GM18909 (cell line): ENCODE results near the gene RPGRIP1.
"Not testable (repeated sequence)": the region's sequence is repeated elsewhere in the genome, so short reads cannot be mapped to it uniquely, and the experiment has no call there.

Experiments
- ATAC-seq: cut with Tn5 transposase; IDR thresholded peaks from one replicate; pipeline ENCODE4 v1.9.1; 2021; ENCODE audit warnings: mild to moderate bottlenecking; ENCODE audit not compliant: unreplicated experiment, poor library complexity

Gene RPGRIP1

GRCh38 chr14:21279783-21280182 is at the start of gene RPGRIP1:
Gene RPGRIP1 (plus strand): TSS chr14:21280083. CDS start chr14:21287977, 7,894 bp downstream.
- no peak for ATAC-seq

GRCh38 chr14:21231020-21231652 is 48.7 kb upstream of the RPGRIP1 start:
- no peak for ATAC-seq

DNA sequence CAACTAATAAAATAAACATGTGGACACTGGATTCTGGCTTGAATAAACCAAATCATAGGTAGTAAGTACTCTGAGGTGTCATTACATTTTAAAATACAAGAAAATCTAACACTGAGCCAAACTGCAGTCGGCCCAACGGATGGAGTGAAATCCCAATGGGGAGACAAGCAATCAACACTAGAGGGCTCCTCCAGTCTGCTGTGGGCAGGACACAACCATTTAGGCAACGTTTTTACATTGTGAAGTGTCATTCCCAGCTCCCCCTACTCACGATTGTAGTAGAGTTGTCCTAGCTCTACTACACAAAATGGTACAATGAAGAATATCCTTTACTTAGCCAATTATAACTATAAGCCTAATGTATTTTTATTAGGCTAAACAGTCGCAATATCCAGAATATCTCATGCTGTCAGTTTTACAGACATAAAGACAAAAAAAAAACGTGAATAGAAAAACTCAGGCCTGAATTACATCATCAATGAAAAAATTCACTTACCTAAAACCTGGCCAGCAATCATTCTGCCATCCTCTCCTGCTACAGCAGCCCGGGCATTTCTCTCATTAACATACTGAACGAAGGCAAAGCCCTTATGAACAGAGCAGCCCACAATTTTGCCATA is 46.3 kb upstream of the RPGRIP1 start:
- no peak for ATAC-seq

DNA sequence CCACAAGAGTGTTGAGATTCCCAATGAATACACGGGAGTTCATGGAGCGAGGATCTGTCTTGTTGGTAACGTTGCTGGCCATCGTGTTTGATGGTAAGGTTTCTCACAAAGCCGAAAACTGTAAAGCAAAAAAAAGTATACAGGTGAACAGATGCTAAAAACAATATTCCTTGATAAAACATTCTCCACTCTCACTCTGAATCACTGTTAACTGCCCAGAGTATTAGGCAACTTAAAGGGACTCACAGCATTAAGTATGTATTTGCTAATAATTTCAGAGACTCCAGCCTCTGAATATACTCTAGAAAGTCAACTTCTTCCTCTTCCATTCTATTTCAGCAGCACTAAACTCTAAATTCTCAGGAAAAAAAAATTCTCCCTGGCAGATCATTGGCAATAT is 45.8 kb upstream of the RPGRIP1 start:
- no peak for ATAC-seq

DNA sequence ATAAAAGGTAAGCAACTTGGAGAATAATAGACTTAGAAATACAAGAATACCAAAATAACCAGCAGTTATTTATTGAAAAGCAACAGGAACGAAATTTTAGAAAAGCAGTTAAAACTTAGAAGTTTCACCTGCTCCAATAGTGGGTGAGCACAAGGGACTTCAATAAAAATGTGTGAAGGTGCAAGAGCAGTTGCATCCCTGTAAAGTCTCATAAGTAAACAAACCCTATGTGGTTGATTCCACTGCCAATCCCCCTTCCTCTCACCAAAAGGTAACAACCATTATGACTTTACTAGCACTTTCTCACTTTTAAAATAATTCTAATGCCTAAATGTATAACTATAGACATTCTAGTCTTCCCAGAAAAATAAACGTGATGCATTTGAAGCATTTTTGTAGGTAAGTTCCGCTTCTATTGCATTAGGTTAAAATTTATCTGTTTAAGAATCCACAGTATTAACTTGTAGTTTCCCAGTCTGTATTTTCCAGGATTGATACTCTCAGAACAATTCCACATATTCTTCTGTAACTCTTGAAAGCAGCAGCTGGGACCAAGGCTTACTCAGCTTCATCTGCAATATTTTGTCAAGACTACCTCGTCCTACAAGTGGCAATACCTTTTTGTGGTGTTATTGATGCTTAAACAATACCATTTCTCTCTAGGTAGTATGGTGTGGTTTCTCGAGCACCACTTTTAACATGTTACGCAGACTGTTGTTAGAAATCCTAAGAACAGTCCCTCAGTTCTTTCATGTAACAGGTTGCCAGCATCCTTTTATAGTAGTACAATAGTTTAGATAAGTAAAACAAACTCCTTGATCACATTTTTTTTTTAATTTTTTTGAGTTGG is 42.7 kb upstream of the RPGRIP1 start:
- no peak for ATAC-seq

DNA sequence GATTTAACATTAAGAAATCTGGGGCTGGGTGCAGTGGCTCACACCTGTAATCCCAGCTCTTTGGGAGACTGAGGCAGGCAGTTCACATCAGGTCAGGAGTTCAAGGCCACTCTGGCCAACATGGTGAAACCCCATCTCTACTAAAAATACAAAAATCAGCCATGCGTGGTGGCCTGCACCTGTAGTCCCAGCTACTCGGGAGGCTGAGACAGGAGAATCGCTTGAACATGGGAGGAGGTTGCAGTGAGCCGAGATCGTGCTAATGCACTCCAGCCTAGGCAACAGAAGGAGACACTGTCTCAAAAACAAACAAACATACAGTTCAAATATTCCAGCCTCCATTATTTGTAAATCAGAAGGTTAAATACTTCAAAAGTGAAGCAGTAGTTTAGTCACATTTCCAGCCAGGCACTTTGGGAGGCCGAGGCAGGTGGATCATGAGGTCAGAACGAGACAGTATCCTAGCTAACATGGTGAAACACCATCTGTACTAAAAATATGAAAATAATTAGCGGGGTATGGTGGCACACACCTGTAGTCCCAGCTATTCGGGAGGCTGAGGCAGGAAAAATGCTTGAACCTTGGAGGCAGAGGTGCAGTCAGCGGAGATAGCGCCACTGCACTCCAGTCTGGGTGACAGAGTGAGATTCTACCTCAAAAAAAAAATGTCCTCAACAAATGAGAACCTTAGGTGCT is 40.9 kb upstream of the RPGRIP1 start:
- no peak for ATAC-seq

DNA sequence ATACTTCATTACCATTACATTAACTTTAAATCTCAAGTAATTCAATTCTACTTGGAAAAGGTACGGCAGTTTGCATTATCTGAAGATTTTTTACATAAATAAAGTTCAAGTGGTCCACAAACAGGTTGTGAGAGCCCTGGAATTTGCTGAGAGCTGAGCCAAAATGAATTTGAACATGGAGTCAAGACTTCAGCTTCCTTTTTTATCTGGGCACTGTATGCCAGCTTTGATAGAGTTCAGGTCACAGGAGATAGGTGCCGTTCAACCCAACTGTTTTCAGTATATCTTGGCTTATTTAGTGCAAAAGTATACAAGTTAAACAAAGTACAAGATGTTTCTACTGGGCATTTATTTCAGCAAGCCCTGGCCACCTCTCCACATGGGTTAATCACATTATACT is 39.5 kb upstream of the RPGRIP1 start:
- no peak for ATAC-seq

- no peak for ATAC-seq
Measured at GRCh38 chr14:21241218-21241819, 38.6 kb upstream of the RPGRIP1 start.

DNA sequence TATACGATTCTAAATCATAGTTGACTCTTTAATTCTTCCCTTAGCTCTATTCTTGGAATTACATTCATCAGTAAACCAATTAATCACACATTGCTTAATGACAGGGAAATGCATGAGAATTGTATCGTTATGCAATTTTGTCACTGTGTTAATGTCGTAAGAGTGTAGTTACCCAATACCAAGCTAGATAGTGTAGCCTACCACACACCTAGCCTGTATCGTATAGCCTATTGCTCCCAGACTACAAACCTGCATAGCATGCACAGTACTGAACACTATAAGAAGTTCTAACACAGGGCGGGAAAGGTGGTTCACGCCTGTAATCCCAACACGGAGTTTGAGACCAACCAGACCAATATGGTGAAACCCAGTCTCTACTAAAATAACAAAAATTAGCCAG is 35.3 kb upstream of the RPGRIP1 start:
- no peak for ATAC-seq

DNA sequence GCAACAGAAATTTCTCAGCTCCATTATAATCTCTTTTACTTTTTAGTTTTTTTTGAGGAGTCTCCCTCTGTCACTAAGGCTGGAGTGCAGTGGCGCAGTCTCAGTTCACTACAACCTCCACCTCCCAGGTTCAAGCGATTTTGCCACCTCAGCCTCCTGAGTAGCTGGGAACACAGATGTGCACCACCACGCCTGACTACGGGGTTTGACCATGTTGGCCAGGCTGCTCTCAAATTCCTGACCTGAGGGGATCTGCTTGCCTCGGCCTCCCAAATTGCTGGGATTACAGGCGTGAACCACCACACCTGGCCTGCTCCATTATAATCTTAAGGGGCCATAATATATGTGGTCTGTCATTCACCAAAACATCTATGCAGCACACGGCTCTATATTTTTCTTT is 34.1 kb upstream of the RPGRIP1 start:
- ATAC-seq = no peak

DNA sequence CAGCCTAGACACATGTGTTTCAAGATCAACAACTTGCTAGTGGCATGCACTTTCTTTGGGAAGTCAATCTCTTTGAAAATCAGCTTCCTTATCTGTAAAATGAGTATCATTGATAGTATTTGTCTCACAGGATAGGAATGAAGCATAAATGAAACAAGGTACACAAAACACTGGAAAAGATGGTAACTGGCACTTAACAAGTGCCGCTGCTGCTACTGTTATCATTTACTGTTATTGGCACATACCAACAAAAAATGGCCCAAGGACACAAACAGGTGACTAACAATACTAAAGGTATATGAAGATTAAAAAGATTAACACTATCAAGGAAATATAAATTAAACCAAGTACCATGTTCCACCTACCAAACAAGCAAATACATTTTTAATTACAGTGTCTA is 31.5 kb upstream of the RPGRIP1 start:
- ATAC-seq = no peak

DNA sequence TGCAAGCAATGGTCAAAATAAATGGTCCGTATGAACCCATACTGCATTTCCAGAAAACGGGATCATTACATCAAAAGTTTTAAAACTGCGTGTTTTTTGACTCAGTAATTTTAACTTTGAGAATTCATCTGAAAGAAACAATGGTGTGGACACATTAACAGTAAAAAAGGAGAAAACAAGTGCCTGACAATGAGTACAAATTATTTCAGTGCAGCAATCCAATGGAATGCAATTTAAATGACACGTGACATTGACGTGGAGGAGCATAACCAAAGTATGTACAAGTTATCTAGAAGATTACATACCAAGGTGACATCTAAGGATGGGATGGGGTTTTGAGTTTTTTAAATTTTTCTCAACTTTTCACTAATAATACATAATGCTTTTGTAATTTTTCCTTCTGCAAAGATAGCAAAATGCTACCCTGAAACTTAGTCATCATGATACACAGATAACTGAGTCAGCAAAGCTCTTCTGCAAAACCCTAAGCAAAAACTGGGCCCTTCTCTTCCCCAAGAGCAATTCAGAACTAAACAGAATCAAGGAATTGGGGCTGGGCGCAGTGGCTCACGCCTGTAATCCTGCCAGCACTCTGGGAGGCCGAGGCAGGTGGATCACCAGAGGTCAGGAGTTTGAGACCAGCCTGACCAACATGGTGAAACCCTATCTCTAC is 31.0 kb upstream of the RPGRIP1 start:
- ATAC-seq = no peak

GRCh38 chr14:21251215-21251614 is 28.7 kb upstream of the RPGRIP1 start:
- ATAC-seq = no peak

DNA sequence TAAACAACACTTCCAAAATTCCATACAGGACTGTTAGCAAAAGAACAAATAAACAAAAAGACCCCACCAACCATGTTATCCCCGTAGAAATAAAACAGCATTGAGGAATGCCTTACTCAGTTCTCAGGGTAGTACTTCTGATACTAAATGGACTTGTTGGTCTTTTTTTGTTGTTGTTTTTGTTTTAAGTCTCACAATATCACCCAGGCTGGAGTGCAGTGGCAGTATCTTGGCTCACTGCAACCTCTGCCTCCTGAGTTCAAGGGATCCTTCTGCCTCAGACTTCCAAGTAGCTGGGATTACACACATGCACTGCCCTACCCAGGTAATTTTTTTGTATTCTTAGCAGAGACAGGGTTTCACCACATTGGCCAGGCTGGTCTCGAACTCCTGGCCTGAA is 27.7 kb upstream of the RPGRIP1 start:
- ATAC-seq = no peak

DNA sequence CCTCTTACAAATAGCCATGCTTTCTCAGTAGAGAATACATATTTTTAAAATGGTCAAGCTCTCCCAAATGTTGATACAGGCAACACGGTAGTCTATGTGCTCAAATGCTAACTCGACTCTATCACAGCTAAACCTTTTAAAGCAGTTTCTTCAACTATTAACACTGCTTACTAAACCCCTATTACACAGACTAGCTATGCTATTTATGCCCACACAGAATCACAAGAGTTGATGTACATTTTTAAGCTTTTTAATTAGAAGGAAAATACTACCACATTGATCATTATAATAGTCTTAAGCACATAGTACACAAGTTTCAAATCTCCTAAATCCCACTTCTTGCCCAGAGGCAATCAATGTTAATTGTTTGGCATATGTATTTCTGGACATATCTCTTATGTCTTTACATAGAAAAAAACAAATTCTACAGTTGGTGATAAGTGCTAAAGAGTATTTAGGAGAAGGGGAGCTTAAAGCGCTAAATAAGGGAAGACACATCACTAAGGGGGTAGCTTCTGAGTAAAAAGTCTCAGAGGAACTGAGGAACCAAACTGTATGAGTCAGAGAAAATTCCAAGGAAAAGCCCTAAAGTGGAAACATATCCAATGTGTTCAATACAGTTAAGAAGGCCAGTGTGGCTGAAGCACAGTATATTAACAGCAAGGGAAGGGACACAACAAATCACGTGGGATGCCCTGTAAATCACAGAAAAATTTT is 24.3 kb upstream of the RPGRIP1 start:
- no peak for ATAC-seq

- not testable (repeated sequence) for ATAC-seq
Measured at GRCh38 chr14:21256102-21256447, 23.8 kb upstream of the RPGRIP1 start.

- ATAC-seq = no peak
Measured at GRCh38 chr14:21256539-21257393, 23.1 kb upstream of the RPGRIP1 start.

DNA sequence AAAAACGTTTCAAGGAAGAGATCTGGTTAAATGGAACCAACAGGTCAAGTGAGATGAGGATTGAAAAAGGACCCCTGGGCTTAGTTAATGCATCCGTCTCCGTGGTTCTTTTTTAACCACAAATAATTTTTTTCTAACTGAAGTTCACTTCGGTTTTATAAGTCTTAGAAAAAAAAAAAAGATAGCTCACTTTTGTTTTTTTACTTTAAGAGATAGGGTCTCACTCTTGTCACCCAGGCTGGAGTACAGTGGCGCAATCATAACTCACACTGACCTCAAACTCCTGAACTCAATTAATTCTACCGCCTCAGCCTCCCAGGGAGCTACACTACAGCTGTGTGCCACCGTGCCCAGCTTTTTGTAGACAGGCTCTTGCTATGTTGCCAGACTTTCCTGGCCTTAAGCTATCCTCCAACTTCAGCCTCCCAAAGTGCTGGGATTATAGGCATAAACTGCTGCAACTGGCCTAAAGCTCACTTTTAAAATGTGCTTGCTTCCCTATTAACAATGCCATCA is 22.4 kb upstream of the RPGRIP1 start:
- no peak for ATAC-seq
